A673 (cell line): ENCODE measurements around the gene ZNF366. TPM values are rescaled to one million over a fixed set of nuclear protein-coding genes. Genes with fewer than 3 reads are reported as not detected.

Experiments
- BruUV-seq: library from RNA; stranded (reverse); fragments of 400-500 nt; replicated peaks from 2 replicates; lab custom pipeline; 2021; lab: Mats Ljungman, UMichigan
- CTCF ChIA-PET: fragments of 300-600 bp; sonication (Branson Sonifier 250); formaldehyde crosslinking; loops from one replicate; lab custom pipeline; 2022; ENCODE audit warnings: antibody characterized with exemption; lab: Charles Lee
- POLR2A ChIA-PET: fragments of 300-600 bp; sonication (Branson Sonifier 250); formaldehyde crosslinking; loops from one replicate; lab custom pipeline; 2022; ENCODE audit warnings: antibody characterized with exemption; ENCODE audit not compliant: low non-redundant PET; lab: Charles Lee
- DNase-seq: peaks from one replicate; pipeline ENCODE4 v3.0.0-alpha.2; 2015; ENCODE audit warnings: low spot score
- H3K27ac ChIP-seq: fragments of 200-600 bp; sonication (generic); 2 replicates; pipeline ENCODE4 v1.5.1; 2016; ENCODE audit warnings: mixed run types, low read depth, mild to moderate bottlenecking, mixed read lengths, antibody characterized with exemption, low read length; ENCODE audit not compliant: poor library complexity, severe bottlenecking
- H3K27me3 ChIP-seq: fragments of 200-600 bp; sonication (generic); replicated peaks from 2 replicates; pipeline ENCODE4 v1.6.1; 2017; ENCODE audit warnings: mixed run types, low read depth, mild to moderate bottlenecking, mixed read lengths, antibody characterized with exemption, low read length; ENCODE audit not compliant: insufficient read depth, poor library complexity
- H3K36me3 ChIP-seq: fragments of 200-600 bp; sonication (generic); 2 replicates; pipeline ENCODE4 v1.6.1; 2016; ENCODE audit warnings: mixed run types, mild to moderate bottlenecking, mixed read lengths, antibody characterized with exemption, low read length; ENCODE audit not compliant: insufficient read depth, poor library complexity, severe bottlenecking
- H3K4me1 ChIP-seq: fragments of 200-600 bp; sonication (generic); 2 replicates; pipeline ENCODE4 v1.6.1; 2017; ENCODE audit warnings: mixed run types, mild to moderate bottlenecking, mixed read lengths, antibody characterized with exemption, low read length; ENCODE audit not compliant: insufficient read depth, poor library complexity, severe bottlenecking
- H3K4me3 ChIP-seq: fragments of 200-600 bp; sonication (generic); 2 replicates; pipeline ENCODE4 v1.5.1; 2016; ENCODE audit warnings: low read depth, mixed run types, mild to moderate bottlenecking, mixed read lengths, low read length; ENCODE audit not compliant: poor library complexity, severe bottlenecking
- H3K9me3 ChIP-seq: fragments of 200-600 bp; sonication (generic); 2 replicates; pipeline ENCODE4 v1.6.1; 2016; ENCODE audit warnings: mixed run types, low read depth, mild to moderate bottlenecking, mixed read lengths, antibody characterized with exemption, low read length; ENCODE audit not compliant: poor library complexity, severe bottlenecking
- EZH2 ChIP-seq: fragments of 200-600 bp; sonication (generic); IDR thresholded peaks from 2 replicates; pipeline ENCODE4 v1.6.1; 2017; ENCODE audit warnings: borderline replicate concordance, low read depth, mild to moderate bottlenecking, mixed read lengths, antibody characterized with exemption, low read length; ENCODE audit not compliant: poor library complexity, severe bottlenecking
- intact Hi-C: fragments of 100-400 bp; cut with micrococcal nuclease; formaldehyde crosslinking; loops from one replicate; pipeline ENCODE4 v1.10.0; 2022; ENCODE audit not compliant: unreplicated experiment
- total RNA-seq: library from RNA; stranded (reverse); gene quantifications from 2 replicates; pipeline ENCODE4 v1.2.3, GENCODE V29; 2021
- TF ChIP-seq, protein P1 (sequence below): fragments of 300-800, 200-600 bp; sonication (generic); conservative IDR thresholded peaks from 2 replicates; pipeline ENCODE4 v1.5.1; 2017; ENCODE audit warnings: low read depth, mild to moderate bottlenecking, antibody characterized with exemption, low read length, moderate library complexity, mixed read lengths

ZNF366 gene
- total RNA-seq, 1 experiment from 2014 or later, result not detected

DNA sequence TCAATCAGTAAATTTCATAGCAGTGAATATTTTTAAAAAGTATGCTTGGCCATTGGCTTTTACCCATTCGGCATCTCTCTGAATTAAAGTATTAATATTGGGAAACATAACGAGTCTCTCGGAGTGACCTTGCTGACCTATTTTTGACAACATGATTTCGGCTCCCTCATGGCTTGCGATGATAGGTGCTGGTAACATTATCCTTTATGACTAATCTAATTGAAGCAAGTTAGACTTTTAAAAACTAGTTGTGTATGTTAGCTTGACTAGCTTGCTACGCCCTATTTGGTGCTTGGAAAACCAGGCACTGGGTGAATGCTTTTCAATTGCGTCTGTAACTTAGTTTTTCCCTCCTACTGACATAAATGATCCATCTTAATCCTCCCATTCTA lies 1.1 kb downstream of the ZNF366 start:
- TF ChIP-seq, protein P1, sequence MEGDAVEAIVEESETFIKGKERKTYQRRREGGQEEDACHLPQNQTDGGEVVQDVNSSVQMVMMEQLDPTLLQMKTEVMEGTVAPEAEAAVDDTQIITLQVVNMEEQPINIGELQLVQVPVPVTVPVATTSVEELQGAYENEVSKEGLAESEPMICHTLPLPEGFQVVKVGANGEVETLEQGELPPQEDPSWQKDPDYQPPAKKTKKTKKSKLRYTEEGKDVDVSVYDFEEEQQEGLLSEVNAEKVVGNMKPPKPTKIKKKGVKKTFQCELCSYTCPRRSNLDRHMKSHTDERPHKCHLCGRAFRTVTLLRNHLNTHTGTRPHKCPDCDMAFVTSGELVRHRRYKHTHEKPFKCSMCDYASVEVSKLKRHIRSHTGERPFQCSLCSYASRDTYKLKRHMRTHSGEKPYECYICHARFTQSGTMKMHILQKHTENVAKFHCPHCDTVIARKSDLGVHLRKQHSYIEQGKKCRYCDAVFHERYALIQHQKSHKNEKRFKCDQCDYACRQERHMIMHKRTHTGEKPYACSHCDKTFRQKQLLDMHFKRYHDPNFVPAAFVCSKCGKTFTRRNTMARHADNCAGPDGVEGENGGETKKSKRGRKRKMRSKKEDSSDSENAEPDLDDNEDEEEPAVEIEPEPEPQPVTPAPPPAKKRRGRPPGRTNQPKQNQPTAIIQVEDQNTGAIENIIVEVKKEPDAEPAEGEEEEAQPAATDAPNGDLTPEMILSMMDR, result no peak
- no peak for TF ChIP-seq EZH2
- no TSS peak for BruUV-seq
- Histone ChIP-seq H3K36me3 (no peaks in the 10 kb centered on the region), H3K9me3 (no peaks in the 10 kb centered on the region), H3K4me3 (no peak overlapping the region), H3K4me1 (no peaks in the 10 kb centered on the region), H3K27ac (no peak overlapping the region), H3K27me3 (no peaks in the 10 kb centered on the region)
- intact Hi-C loops, result no loop called here
- POLR2A ChIA-PET, result no interaction called here
- DNase-seq, result no peak
- CTCF ChIA-PET, result no interaction called here

DNA sequence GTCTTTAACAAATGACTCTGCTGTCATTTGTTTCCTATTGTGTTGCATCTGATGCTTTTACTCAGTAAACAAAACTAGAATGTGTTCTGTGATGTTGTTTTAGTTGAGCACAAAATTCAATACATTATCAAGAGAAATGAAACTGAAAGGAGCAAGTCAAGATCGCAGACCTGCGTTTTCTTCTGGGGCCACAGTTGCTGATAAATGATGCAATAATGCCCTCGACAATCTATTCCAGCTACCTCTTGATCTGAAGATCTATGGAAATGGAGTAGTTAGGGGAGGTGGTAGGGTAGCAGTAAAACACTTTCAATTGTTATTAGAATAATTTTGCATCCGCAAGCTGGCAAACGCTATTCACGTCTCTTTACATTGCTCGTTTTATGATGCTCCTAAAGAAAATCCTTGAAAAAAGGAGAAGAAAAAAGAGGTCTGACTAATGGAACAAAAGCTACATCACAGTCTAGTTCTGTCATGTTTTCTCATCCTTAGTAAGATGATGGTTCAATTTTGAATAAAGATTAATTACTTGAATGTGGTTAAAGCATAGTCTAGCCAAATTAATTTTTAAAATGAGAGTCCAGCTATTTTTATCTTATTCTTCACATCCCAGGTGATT lies 1.6 kb downstream of the ZNF366 start:
- no TSS peak for BruUV-seq
- ChIA-PET CTCF (no interaction called here), POLR2A (no interaction called here)
- Histone ChIP-seq H3K36me3 (no peaks in the 10 kb centered on the region), H3K9me3 (no peaks in the 10 kb centered on the region), H3K4me1 (no peaks in the 10 kb centered on the region), H3K27me3 (no peaks in the 10 kb centered on the region), H3K27ac (no peak overlapping the region), H3K4me3 (no peak overlapping the region)
- intact Hi-C loops, result no loop called here
- TF ChIP-seq, protein P1, result no peak
- TF ChIP-seq EZH2, result no peak
- DNase-seq, result no peak

DNA sequence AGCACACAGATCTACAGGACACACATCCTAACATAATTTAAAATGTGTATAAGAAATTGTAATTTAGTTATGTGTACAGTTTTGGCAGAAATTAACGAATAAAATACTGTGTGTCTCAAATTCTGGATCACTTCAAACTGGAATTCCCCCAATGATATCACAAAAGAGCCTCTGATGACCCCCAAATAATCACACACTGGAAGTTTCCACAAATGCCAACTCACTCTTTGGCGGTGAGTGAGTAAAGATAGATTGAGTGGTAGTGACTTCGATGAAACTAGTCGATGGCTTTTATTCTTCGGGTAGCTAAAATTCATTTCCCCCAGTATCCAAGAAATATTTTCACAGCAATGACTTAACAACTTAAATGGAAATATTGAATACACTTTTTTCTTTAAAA lies 2.2 kb downstream of the ZNF366 start:
- H3K4me1 ChIP-seq, result no peaks in the 10 kb centered on the region
- BruUV-seq, result no TSS peak
- H3K9me3 ChIP-seq, result no peaks in the 10 kb centered on the region
- intact Hi-C loops, result no loop called here
- CTCF ChIA-PET, result no interaction called here
- no peaks in the 10 kb centered on the region for H3K36me3 ChIP-seq
- POLR2A ChIA-PET, result no interaction called here
- TF ChIP-seq, protein P1, result no peak
- TF ChIP-seq EZH2, result no peak
- H3K27ac ChIP-seq, result no peak overlapping the region
- no peak overlapping the region for H3K4me3 ChIP-seq
- H3K27me3 ChIP-seq, result no peaks in the 10 kb centered on the region
- no peak for DNase-seq
